Fibroblast of villous mesenchyme (primary cell): ENCODE results near the gene RAB6B. TPM values are rescaled to one million over a fixed set of nuclear protein-coding genes. Genes with fewer than 3 reads are reported as not detected.
A peak's percentile ranks its signal among the peaks of the same experiment; 100 is the strongest.

Source experiments
- DNase-seq: peaks from one replicate; pipeline ENCODE4 v3.0.0-alpha.2; 2010; ENCODE audit warnings: low read depth
- H3K4me3 ChIP-seq: 2 replicates; pipeline ENCODE4 v1.5.1; 2011; ENCODE audit warnings: low read depth, mild to moderate bottlenecking, low read length
- total RNA-seq: library from RNA; depleted of rRNA; stranded (reverse); fragments of >200 nt; gene quantifications from 2 replicates; pipeline ENCODE4 v1.2.3, GENCODE V29; 2012
- TF ChIP-seq, protein P1 (sequence below): IDR thresholded peaks from 2 replicates; pipeline ENCODE4 v1.5.1; 2012; ENCODE audit warnings: low read depth, mild to moderate bottlenecking, low read length; ENCODE audit not compliant: insufficient read depth

The RAB6B gene
- total RNA-seq, 1 donor: 0.86 TPM

DNA sequence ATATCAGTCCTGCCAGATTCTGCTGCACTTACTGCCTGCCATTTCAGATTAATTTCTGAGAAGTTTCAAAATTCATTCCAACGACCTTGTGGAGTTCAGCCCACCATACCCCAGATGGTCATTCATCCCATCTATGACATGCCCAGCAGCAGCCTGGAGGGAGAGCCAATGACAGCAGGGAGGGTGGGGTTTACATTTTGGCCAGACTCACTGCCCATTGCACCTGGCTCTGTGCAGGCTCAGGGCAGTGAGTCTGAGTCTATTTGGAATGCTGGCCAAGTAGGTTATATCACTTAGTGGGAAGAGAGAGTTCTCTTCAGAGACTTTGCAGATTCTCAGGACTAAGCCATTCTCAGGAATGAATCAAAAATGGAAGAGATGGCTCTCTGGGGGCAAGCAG lies 68.5 kb downstream of the RAB6B start:
- TF ChIP-seq, protein P1, sequence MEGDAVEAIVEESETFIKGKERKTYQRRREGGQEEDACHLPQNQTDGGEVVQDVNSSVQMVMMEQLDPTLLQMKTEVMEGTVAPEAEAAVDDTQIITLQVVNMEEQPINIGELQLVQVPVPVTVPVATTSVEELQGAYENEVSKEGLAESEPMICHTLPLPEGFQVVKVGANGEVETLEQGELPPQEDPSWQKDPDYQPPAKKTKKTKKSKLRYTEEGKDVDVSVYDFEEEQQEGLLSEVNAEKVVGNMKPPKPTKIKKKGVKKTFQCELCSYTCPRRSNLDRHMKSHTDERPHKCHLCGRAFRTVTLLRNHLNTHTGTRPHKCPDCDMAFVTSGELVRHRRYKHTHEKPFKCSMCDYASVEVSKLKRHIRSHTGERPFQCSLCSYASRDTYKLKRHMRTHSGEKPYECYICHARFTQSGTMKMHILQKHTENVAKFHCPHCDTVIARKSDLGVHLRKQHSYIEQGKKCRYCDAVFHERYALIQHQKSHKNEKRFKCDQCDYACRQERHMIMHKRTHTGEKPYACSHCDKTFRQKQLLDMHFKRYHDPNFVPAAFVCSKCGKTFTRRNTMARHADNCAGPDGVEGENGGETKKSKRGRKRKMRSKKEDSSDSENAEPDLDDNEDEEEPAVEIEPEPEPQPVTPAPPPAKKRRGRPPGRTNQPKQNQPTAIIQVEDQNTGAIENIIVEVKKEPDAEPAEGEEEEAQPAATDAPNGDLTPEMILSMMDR: no peak
- no peak overlapping the region for H3K4me3 ChIP-seq
- DNase-seq: no peak

DNA sequence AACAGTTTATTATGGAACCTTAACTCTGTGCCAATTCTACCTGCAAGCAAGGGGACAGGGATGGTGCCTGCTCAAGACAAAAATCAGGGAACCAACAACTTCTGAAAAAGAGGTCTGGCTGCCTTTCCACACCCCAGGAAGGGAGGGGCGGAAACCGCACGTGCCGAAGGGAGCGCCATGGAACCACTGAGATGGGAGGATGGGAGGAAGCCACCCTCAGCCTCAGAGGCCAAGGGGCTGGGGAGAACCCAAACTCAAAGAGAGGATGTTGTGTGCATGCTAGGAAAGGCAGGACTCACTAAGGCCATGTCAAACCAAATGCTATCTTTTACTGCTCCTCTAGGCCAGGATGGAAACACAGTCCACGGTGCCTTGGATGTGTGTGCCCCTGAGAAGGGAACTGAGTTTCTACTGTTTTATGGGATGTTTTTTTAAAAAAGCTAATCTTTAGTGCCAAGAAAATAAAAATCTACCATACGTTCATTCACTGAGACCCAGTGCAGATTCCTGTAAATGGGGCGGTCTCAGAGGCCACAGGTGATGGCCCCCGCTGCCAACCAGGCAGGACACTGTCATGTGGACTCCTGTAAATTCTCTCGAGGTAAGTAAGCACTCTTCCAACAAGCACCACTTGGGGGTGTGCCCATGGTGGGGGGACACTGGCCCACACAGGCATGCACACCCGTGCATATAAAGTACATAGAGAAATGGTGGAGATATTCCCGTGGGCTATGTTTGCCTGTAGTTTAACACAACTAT lies 69.5 kb downstream of the RAB6B start:
- DNase-seq: no peak
- no peak overlapping the region for H3K4me3 ChIP-seq
- TF ChIP-seq, protein P1: no peak

DNA sequence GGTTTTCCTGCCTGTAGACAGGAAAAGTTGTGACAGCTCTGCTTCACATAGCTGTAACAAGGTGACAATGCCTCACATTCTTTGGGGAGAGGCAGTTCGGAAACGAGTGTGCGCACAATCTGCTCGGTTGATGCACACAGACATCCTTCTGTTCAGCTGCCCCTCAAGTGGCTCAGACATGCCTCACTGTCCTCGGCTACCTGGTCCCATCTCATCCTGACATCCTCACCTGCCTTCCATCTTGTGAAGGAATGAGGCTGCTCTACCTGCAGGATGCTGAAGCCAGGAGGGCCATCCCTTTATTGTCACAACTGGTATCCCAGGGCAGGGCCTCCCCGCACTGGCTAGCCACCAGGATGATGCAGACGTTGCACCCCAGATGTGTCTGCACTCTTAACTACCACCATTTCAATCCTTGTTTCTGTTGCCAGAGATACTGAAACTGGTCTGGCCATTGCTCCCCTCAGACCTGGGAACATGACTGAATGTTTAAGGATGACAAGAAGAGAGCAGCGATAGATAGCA lies 70.7 kb downstream of the RAB6B start:
- TF ChIP-seq, protein P1: no peak
- no peak for DNase-seq

DNA sequence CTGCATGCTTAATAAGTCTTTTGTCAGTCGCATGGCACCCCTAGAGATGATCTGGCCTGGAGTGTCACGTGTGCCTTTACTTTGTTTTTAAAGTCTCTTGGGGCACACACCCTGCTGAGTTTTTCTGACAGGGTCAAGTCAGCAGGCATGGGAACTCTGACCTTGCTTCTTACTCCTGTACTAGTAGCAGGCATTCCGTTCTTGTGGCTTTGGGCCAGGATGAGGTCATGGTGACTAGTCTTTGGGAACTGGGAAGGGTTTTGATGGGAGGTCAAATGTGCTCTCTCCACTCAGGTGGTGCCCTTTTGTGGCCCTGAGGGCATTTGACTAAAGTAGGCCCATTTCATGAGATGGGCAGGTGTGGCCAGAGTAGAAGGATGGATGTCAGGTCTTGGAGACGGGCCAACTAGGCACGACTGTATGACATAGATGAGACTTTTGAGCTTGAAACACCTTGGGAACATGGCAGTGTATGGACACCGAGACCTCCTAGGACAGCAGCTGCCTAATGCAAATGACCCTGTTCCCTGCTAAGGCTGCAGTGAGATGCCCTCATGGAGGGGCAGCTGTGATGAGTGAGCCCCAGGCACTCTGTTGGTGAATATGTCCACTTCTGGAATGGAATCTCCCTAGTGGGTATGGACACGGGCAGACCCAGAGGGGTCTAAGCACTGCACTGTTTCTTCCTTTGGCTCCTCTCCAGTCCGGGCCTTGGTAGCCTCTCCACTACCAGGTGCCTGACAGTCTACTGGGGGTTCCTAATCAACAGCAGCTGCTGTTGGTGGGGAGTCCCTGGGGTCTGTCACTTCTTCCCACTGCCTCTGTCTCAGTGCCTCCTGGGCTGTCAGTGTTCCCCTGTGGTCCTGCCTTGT lies 73.7 kb downstream of the RAB6B start:
- TF ChIP-seq, protein P1: peak; percentile 33
- DNase-seq: peak; percentile 68
- H3K4me3 ChIP-seq: no peak overlapping the region

More for the DNA sequence above, 70.7 kb downstream of the RAB6B start:
- no peak overlapping the region for H3K4me3 ChIP-seq

DNA sequence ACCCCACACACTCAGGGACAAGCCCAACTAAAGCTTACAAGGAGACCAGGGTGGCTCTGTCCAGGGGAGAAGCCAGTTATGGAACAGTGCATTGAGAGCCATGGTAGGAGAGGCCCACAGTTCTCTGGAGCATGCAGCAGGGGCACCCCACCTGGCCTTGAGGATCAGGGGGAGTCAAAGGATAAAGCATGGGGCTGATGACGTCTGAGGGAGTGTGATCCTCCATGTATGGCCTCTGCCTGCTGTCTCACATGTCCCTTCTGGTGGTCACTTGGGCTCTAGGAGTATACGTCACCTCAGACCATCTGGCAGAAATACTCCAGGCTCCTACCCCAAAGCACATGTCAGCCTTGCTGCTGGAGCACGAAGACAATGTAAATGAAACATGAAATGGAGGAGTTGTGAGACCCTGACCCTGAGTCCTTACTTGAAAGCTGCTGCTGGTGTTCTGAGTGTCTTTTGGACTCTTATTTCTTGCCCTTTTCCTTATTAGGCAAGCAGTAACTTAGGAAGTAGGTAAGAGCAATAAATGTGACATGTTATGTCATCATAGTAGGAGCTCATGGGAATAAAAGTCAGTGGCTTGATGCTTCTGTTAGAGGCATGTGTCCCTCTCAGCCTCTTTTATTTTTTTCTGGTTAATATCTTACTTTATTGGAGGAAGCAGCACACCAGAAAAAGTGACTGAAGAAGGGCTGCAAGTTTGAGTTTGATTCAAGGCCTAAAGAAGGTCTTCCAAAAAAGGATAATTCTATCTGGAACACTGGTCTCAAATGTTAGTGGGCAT lies 74.6 kb downstream of the RAB6B start:
- DNase-seq: peak; percentile 3
- TF ChIP-seq, protein P1: no peak
- H3K4me3 ChIP-seq: no peak overlapping the region

DNA sequence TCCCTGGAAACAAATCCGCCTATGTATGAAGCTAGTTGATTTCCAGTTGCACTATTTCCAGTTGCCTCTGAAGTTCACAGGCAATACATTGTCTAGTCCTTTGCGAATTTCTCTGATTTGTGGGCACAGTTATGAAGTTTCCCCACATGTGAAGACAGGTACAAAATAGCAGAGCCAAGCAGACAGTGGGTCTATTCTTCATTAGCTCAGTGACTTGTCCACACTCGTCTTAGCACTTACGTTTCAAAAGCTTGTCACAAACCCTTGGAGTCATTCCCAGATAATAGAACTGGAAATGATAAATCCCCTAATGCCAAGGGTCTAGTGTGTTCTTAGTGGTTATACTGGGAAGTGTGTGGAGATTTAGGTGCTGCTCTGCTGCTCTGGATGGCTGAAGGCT lies 75.6 kb downstream of the RAB6B start:
- DNase-seq: no peak
- TF ChIP-seq, protein P1: no peak

More for the DNA sequence above, 75.6 kb downstream of the RAB6B start:
- no peak overlapping the region for H3K4me3 ChIP-seq
